GM12873 (cell line): ENCODE measurements around the gene TEN1.

Experiments
- CTCF ChIP-seq: IDR thresholded peaks from 2 replicates; pipeline ENCODE4 v1.5.1; 2012; ENCODE audit warnings: low read depth, mild to moderate bottlenecking, moderate library complexity, low read length, control low read depth; ENCODE audit not compliant: insufficient read depth; ENCODE audit errors: missing control alignments

Gene TEN1

GRCh38 chr17:76024353-76024752 lies 45.3 kb downstream of the TEN1 start:
- no peak for TF ChIP-seq CTCF

GRCh38 chr17:76025294-76025693 lies 46.3 kb downstream of the TEN1 start:
- no peak for TF ChIP-seq CTCF

DNA sequence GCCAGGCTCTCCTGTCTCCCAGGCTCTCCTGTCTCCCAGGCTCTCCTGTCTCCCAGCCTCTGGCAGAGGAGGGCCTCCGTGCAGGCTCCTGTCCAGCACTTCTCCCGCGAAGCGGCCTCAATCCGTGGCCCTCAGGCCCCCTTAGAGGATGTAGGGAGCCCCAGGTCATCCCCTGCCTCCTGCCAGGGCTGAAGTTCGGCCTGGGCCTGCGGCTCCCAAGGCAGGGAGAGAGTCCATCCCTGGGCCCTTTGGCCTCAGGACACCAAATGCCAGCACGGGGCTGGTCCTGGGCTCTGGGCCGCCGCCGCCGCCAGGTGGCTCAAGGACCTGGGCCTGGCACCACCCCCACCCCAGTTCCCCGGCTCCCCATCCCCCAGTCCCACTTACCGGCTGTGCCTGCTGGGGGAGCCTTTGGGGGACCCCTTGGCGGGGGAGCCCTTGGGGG lies 47.7 kb downstream of the TEN1 start:
- no peak for TF ChIP-seq CTCF

DNA sequence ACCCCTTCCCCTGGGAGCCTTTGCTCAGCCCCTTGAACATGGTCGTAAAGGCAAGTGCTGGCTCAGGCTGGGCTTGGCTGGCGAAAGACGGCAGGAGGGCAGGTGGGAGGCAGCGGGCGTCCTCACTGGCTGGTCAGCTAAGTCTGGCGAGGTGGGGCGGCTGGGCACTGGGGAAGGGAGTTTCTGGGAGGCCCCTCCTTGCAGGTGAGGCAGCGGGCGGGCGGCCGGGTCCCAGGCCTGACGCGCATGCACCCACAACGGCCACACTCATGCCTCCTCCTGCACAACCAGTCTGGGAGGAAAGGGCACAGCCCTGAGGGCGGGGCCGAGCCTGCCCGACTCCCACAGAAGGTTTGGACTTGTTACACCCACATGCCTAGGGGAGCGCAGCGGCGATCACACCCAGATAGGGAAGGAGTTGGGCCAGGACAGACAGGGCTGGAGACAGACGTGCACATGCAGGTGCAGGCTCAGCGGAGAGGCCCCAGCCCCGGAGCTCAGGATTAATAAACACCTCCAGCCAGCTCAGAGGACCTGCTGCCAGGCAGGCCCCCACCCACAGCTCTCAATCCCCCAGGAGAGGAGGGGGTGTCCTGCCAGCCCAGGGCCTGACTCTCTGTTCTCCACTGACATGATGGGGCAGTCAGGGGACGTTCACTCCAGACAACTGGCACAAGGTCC lies 48.3 kb downstream of the TEN1 start, which contains the start of gene EVPL:
TSS of gene EVPL (minus strand) at position 148 of the 681 bp plus-strand sequence. CDS start at position 40, 108 bp downstream.
- TF ChIP-seq CTCF: no peak

DNA sequence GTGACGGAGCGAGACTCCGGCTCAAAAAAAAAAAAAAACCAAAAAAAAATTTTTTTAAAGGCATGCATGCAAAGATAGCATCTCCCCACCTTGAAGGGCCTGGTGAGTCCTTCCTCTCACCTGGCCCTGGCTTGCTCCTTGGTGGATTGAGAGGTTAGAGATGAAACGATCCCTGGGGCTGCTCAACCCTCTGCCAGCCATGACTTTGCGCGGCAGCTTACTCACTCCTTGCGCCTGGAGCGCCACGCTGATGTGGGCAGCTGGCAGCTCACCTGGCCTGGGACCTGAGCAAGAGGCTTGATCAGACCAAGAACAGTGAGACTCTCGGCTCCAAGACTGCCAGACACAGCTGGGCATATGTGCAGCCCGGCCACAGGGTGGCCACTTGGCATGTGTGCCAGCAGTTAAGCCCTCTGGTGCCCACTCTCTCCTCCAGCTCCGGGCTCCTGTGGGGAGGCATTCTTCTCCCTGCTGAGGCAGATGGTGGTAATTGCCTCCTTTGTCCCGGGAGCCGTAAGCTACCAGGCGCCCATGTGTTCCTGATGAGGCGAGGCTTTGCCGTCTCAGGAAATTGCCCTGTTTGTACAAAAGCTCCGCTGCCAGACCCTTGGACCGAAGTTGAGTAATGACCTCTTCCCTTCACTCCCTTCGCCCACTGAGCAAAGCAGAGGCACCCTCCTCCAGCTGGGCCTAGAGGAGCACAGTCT lies 53.2 kb downstream of the TEN1 start:
- TF ChIP-seq CTCF: peak; percentile 6

- no peak for TF ChIP-seq CTCF
These were observed 53.7 kb downstream of the TEN1 start for GRCh38 chr17:76032780-76033108.

GRCh38 chr17:76033139-76033538 lies 54.1 kb downstream of the TEN1 start:
- TF ChIP-seq CTCF: no peak
